ENCODE results near the gene DUSP15.

DUSP15 gene

DNA sequence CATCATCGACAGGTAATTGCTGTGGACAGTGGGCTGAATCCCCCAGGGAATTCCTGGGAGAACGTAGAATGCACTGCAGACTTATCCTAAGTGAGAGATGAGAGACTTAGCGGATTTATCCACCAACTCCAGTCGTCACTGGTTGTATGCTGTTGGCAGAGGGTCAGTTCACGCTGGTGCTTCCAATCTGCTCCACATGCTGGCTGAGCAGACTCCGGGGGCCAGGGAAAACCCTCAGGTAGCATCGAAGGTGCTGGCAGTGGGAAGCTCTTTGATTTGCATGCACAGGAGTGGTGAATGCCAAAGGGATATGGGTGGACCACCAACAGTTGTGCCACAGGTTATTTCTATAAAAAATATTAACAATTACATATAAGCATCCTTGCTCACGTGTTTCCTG, 20.3 kb upstream of the DUSP15 start:
- DNase-seq = no peak

DNA sequence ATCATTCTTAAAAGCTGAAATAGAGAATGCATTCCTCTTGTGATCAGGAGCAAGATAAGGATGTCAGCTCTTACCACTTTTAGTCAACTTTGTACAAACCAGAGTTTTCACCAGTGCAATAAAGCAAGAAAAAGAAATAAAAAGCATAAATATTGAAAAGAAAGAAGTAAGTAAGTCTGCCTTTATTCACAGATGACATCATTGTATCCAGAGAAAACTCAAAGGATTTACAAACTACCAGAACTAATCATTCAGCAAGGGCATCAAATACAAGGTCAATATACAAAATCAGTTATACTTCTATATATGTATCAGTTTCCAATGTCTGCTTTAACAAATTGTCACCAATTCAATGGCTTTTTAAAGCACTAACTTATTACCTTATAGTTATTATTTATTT, 13.5 kb upstream of the DUSP15 start:
- DNase-seq = no peak

DNA sequence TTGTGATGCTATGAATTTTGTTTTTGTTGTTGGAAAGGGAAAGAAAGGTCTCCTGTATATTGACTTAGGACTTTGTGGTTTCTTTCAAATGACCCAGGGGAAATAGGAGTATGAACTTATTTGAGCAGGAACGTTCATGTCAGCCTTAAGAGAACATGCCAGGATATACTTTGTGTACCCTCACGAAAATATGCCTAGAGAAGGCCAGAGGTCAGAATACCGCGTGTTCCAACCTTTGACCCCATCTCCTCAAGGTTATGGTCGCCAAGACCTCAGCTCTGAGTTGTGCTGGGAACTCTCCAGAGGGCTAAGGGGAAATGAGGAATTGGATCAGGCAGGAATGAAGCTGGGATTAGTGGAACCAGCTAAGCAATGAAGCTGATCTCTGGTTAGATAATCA, 11.6 kb upstream of the DUSP15 start:
- no peak for DNase-seq

DNA sequence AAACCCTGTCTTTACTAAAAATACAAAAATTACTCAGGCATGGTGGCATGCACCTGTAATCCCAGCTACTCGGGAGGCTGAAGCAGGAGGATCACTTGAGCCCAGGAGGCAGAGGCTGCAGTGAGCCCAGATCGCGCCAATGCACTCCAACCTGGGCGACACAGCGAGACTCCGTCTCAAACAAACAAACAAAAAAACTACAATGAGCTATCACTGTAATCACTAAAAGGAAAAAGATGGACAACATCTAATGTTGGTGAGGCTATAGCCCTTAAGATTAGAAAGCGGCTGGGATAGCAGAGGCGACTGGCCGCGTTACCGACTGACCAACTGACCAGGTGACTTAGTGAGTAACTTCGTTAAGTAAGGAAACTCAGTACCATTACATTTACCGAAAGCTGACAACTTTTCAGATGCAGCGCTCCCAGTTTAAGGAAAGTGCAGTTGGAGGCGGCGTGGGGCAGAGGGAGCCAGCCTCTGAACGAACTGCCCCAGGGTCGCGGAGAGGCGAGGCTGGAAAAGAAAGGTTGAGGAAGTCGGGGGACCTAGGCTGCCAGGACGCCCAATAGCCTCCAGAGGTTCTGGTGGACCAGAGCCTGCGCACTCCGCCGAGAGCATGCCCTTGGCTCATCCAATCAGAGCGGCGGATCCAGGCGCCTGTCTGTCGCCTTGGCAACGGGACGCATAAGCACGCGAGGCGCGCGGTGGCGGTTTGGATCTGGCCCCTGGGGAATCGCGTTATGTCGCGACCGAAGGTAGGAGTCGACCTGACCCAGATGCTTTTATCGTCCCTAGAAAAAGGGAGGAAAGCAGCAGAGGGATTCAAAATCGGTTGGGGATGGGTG, 9.0 kb upstream of the DUSP15 start:
- DNase-seq = peak; percentile 58

DNA sequence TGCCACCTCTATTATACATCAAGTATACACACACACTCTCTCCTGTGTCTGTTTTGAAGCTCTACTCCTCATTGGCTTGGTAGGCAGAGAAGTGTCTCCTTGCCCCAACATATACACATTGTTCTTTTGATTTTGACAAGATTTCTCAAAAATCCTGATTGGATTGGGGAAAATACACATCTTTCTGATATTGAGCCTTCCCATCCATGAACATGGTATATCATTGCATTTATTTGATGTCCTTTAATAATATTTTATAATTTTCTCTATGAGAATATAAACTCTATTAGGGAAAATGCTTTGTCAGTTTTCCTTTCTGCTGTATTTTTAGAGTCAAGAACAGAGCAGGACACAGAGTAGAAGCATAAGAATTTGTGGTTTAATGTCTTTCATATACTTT, 7.4 kb upstream of the DUSP15 start:
- DNase-seq = no peak

DNA sequence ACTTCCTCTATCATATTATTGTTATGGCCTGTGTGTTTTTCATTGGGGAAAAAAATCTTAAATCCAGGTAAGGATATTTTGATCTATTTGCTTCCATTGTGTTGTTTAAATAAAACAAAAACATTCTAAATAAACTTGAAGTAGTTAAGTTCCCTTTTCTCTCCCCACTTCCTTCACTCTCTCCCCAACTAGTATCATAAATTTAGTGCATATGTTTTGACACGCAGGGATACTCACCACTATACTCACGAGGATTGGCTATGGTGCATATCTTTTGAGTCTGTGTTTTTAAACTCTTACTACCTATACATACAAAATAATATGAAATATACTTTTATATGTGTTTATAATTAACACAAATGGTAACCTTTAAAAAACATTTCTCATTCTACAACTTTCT, 5.3 kb upstream of the DUSP15 start:
- DNase-seq = no peak

DNA sequence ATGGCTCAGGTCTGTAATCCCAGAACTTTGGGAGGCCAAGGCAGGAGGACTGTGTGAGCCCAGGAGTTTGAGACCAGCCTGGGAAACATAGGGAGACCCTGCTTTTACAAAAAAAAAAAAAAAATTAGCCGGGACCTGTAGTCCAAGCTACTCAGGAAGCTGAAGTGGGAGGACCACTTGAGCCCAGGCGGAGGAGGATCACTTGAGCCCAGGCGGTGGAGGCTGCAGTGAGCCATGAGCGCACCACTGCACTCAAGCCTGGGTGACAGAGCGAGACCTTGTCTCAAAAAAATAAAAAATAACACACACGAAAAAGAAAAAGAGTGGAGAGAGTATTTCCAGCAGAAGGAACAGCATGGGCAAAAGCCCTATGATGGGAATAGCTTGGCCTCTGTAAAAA, 2.1 kb upstream of the DUSP15 start:
- no peak for DNase-seq

DNA sequence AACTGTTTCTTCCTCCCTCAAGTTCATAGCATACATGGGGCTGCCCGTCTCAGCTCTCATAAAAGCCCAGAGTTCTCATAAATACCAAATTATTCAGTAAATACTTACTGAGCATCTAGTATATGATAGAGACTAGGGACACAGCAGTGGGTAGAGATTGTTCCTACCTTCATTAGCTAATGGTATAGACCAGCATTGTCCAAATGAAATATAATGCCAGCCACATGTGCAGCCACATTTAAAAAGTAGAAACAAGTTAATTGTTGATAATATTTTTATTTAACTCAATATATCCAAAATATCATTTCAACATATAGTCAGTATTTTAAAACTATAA, 1.3 kb upstream of the DUSP15 start:
- DNase-seq = no peak

DNA sequence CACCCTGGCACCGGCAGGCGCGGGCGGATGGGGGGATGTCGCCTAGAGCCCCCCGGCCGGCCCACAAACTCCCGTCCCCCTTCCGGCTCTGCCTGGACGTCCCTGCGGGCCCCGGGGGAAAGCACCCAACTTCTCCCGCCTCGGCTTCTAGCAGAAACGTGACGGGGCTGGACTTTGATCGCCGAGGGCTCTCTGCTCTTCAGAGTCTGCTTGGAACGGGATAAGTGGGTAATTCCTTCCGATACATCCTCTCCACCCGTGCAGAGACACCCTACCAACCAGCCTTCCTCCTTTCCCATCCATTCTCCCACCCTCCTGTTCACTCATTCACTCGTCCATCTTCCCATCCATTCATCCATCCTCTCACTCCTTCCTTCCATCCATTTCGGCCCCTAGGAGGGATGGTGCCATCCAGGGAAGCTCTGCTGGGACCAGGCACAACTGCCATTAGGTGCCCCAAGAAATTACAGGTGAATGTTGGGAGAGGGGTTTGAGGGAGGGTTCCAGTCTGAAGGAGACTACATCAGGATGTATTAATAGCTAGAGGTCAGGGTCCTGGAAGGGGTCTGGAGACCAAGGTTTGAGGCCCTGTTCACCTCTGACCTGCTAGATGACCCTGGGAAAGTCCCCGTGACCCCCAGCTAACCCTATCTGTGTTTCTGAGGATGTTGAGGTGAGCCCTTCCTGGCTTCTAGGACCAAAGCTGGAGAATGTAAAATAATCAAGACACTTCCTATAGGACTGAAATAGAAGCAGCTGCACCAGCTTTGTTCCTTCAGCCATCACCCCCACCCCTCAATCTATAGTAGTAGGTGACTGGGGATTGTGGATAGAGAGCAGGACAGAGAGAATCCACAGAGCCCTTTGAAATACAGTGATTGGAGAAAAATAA, 645 bp upstream of the DUSP15 start:
- no peak for DNase-seq

DNA sequence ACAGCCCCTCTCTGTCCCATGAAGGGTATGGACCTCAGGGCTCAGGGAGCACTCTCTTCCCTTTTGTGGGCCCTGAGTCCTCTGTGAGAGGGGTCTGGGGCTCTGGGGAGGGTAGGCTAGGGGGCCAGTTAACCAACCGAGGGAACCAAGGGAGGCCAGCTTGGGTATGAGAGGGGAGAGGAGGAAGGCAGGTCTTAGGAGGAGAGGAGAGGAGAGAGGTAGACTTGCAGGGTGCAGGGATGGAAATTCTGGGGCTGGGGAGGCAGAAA, 720 bp downstream of the DUSP15 start:
- DNase-seq = no peak

DNA sequence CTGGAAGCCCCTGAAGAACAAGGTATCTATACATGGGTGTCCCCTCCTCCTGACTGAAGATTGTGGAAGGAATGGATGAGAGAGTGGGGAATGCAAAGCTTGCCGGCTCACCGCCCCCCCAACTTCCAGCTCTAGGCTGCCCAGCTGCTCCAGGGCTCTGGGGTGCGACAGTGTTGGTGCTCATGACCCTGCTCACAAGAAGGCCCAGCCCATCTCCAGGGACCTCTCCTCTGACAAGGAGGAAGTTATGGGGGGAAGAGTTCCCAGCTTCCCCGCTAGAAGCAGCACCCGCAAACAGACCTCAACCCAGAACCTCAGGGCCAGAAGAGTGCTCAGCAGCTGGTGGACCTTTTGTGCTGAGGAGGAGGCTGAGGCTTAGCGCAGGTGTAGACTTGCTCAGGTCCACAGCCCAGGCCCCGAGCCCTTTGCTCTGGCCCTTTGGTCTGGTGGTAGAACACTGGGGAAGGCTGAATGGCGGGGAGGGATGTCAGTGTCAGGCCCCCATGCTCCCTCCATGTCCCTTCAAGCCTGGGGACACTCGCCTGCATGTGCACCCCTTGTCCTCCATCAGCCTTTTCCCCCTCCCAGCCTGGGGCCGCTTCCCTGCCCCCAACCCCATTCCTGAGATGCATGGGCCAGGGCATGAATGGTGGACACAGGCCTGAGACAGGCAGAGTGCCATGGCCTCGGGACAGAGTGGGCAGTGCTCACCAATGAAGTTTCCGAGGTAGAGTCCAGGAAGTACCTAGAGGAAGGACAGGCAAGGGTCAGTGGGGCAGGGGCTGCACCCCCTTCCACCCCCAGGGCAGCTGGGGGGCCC, 1.3 kb downstream of the DUSP15 start:
- no peak for DNase-seq

DNA sequence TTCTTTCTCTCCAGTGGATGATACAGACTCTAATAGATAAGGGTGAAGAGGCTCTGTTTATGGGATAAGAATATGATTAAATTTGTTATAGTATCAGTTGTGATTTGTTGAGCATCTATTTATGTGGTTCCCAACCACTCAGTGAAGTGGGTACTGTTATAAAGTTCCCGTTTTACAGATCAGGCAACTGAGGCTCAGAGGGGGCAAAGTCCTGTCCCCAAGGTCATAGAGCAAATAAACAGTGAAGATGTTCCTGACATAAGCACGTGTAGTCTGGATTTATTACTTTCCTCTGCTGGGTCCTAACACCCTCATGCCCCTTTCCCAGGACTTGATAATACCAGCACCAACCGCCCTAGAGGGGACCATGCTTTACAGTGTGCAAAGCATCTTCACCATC, 4.1 kb downstream of the DUSP15 start:
- DNase-seq = no peak

DNA sequence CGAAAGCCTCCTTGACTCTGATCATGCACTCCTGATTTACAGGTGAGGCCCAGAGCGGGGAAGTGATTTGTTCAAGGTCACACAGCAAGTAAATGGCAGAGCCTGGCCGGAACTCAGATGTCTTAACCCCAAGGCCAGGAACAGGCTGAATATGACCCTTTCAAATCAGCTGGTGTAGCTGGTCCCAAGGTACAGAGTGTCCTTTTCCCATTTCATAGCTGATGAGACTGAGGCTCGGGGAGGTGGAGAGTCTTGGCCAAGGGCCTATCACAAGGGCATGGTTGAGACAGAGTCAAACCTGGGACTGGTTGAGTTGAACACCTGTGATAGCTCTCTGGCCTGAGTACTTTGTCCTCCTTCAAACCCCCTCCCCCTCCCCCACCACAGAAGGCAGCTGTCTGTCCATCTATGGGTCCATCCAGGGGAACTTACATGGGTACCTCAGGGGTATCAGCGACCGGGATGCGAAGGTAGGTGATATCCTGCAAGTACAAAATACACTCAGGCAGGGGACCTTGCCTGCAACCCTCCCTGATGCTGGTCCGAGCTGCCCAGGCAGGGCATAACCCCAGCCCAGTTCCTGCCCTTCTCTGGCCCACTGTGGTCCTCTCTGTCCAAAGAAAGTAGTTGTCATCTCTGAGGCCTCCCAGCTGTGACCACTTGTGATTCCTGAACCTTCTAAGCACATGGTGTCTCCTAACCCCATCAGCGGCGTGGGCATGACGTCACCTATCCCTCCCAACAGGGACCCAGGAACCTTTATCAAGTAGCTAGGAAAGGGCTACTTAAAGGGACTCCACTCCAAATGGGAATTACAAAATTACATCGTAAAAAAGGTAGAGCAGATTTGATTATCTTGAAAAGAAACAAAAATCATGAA, 5.6 kb downstream of the DUSP15 start:
- DNase-seq = no peak

DNA sequence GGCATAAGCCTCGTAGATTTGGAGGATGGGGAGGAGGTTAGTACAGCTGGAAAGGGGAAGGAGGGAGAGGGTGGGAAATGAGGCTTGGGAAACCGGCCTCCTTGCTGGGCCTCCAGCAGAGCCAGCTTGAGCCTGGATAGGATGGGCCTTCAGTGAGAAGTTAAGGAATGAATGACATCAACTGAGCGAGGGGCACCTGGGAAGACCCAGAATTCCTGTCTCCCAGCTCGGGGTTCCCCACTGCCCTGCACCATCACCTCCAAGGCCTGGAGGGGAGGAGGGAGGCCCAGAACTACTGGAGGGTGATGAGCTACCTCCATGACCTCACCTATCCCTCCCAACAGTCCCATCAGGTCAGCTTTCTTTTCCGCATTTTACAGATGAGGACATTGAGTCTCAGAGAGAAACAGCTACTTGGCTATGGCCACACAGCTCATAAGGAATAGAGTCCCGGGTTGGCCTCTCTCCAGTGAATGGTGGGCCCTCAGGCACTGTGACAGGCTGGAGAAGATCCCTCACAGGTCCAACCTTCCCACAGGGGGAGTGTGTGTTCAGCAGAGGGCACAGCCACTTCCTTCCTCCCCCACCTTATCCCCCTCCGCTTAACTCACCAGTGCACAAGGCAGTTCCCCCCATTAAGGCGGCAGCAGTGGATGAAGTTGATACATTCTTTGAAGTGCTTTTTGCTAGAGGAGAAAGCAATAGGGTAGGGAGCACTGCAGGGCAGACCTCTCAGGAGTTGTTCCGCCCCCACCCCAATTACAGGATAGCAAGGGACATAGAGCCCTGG, 6.8 kb downstream of the DUSP15 start:
- DNase-seq = no peak

DNA sequence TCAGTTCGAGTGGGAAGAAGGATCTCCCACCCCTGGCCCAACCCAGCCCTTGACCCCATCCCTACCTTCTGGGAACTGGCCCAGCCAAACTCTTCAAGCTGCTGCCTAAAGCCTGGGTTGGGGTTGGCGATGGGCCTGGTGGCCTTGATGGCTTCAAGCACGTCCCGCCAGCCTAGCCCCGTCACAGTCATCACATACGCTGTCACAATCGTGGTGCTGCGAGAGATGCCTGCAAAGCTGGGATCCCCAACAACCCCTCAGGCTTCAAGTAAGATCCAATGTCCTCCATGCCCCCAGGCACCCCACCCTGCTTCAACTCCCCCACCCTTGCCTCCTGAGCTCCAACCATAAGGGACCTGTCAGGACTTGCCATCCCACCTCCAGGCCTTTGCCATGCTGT, 7.8 kb downstream of the DUSP15 start:
- no peak for DNase-seq

DNA sequence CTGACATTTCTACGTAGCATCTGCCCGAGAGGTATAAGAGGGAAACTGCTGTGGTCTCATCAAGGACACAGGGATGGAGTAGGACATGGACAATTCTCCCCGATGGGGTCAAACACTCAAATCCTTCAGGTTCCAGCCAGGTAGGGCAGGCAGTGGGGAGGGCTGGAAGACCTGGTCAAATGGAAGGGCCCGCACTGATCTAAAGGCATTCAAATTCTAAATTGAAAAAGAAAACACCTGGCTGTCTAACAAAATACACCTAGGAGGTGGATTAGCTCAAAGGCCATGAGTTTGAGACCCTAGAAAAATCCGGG, 8.2 kb downstream of the DUSP15 start:
- DNase-seq = no peak

DNA sequence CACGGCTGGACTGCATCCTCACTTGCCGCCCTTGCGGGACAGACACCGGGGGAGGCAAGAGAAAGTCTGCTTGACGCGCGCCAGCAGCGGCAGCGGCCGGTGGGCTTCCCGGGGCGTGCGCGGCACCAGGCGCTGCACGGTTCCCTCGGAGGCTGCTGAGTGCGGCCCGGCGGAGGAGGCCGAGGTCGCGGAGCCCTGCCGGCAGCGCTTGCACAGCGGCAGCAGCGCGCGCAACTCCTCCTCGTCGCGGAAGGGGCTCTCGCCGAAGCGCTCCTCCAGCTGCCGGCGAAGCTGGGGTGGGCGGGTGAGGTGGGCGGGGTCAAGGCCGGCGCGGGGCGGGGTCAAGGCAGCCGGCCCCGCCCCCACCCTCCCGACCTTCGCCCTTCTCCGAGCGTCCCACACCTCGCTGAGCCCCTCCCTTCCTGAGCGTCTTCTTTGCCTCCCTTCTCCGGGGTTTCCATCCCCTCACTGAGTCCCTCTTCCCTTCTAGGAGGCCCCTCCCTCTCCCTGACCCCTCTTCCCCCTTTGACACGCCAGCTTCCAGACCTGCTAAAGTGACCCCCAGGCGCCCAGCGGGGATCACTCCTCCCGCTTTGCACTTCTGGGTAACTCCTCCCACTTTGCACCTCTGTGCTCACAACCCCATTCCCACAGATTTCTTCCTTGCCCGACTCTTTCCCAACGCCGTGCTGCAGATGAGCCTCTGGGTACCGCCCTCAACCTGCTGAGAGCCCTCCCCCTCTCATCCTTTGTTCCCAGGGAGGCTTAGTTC, 8.8 kb downstream of the DUSP15 start:
- DNase-seq = peak; percentile 58

DNA sequence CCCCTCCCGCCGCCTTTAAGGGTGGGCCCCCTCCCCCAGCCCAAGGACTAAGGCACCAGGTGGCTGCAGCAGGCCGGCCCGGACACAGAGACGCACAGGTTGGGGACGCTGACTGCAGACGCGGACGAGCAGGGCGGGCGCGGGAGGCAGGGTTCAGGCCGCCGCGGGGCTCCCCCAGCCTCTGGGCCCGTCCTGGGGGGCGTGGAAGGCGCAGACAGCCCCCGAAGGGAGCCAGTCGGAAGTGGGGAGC, 9.3 kb downstream of the DUSP15 start:
- DNase-seq = no peak

DNA sequence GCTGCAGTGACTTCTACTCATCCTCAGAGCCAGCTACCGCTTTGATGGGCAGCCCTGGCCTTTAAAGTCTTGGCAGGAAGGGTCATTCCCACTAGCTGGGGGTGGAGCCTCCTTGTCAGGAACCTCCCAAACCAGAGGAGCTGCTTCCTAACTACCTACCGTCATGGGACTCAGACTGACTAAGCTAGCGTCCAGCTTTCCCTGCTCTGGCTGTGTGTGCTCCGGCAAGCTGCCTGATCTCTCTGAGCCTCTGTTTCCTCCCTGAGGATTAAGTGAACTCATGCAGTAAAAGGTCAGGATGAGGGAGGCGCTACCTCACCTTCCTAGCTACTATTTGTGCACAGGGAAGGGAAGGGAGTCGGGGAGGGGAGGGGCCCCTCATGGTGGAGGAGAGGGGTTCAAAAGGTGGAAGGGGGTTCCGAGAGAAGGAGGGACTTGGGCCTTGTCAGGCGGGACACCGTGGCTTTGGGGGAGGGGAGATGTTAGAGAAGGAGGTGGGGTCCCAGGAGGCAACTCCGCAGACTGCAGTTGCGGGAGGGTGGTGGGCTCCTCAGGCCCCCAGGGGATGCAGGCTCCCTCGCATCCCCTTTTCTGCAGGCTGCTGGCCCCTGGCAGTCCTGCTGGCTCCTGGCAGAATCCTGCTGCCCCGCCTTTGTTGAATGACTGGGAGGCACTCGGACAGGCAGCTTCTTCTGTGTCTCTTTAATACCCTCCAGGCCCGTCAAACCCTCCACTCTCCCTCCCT, 9.8 kb downstream of the DUSP15 start:
- no peak for DNase-seq

DNA sequence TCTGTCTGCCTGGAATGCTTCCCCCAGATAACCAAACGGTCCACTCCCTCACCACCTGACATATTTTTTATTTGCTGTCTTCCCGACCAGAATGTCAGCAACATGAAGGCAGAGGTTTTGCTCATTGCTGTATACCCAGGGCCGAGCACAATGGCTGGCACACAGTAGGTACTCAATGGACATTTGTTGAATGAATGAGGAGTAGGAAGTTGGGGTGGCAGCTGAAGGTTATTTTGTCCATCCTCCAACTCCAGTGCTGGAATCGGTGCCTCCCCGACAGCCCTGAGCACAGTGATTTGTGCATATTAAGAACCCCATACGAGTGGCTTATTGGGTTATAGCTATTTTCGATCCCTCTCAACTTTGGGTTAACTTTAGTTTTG, 10.3 kb downstream of the DUSP15 start:
- no peak for DNase-seq
